HG03139 (cell line): ENCODE data around the gene CYB5RL.
"Not testable (repeated sequence)": the region's sequence is repeated elsewhere in the genome, so short reads cannot be mapped to it uniquely, and the experiment has no call there.

Source experiments
- ATAC-seq: cut with Tn5 transposase; IDR thresholded peaks from one replicate; pipeline ENCODE4 v1.9.1; 2021; ENCODE audit not compliant: unreplicated experiment

CYB5RL gene

DNA sequence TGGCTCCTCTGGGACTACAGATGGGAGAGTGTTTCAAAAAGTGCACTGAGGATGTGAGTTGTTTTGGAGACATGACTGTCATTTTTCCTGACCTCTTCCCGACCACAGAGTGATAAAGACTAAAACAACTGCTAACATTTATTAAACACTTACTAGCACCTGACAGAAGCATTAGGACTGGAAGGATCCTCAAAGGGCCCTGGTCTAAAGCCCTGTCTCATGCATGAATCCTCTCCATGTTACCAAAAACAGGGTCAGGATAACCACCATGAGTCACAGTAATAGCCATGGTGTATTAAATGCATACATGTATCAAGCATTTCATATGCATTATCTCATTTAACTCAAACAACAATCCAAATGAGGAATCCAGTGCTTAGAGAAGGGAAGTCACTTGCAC is 11.5 kb downstream of the CYB5RL start:
- no peak for ATAC-seq

- ATAC-seq: no peak
These were observed 13.8 kb downstream of the CYB5RL start for GRCh38 chr1:54186056-54186455.

- ATAC-seq: no peak
These were observed 19.0 kb downstream of the CYB5RL start for GRCh38 chr1:54180701-54181360.

GRCh38 chr1:54178296-54179070 is 21.3 kb downstream of the CYB5RL start:
- ATAC-seq: no peak

DNA sequence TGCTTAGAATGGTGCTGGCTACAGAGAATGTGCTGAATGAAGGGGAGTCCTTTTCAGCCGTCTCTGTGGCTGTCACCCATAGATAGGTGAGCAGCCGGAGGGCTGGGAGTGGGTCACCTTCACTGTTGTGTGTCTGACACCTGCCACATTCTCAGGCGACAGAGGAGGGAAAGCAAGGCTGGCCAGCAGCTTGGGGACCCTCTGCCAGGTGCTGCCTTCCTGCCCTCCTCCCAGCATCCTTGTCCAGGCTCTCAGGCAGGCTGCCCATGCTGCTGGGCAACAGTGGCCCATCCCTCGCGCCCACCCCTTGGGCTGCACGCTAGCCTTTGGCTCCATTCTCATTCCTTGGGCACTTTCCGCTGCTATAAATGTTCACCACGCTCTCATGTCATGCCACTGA is 22.1 kb downstream of the CYB5RL start:
- no peak for ATAC-seq

DNA sequence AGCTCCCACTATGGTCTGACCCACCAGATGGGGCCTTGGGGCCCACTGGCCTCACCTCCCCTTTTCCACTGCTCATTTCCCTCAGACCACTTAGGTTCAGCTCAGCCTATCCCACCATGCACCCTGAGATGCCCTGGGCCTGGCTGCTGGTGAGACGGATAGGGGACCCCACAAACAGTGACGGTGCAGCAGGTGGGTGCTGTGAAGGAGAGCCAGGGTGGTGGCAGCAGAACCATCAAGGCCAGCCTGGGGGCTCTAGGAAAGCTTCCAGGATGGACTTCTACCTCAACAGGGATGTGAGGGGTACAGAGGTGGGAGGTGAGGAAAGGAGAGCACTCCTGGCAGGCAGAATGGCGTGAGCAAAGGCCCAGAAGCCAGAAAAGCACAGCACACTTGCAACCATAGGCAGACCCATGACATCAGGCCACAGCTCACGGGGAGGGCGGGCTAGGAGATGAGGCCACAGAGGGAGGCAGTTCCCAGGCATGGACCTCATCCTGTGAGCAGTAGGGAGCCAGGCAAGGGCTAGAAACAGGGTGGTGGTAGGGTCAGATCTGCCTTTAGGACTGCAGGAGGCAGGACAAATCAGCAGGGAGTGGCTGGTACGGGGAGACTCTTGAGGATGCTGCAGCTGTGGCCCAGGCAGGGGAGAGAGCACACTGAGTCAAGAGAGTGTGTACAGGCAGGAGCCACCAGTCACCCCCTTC is 23.1 kb downstream of the CYB5RL start:
- no peak for ATAC-seq

DNA sequence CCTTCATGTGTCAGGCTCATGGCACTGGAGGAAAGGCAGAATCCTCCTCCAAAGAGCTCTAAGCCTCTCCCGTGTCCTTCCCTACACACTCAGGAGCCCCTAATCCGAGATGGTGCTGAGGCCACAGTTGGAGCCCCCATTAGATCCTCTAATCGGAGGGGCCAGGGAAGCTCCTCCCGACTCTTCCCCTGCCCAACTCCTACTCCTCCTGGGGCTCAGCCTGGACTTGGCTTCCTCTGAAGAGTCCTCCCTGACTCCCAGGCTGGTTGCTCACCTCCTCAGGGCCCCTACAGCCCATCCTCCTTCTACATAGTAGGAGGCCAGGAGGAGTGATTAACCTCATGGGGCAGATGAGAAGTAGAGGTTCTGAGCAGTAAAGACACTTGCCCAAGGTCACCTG is 25.7 kb downstream of the CYB5RL start:
- ATAC-seq: no peak

DNA sequence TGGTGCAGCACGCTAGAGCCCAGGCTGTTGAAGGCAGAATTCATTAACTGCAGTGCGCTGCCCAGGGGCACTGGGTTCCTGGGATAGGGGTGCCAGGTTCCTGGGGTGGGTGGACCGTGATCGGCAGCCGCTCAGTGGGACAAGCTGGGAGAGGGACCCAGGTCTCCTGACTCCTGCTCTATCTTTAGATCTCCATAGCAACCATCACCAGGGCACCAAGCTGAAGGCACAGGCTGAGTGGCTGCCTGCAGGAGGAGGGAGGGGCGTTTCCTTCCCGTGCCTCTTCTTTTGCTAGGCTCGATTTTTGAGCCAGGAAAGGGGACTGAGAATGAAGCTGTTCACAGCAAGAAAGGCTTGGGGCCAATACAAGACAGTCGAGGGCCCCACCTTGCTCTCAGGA is 26.1 kb downstream of the CYB5RL start:
- no peak for ATAC-seq

DNA sequence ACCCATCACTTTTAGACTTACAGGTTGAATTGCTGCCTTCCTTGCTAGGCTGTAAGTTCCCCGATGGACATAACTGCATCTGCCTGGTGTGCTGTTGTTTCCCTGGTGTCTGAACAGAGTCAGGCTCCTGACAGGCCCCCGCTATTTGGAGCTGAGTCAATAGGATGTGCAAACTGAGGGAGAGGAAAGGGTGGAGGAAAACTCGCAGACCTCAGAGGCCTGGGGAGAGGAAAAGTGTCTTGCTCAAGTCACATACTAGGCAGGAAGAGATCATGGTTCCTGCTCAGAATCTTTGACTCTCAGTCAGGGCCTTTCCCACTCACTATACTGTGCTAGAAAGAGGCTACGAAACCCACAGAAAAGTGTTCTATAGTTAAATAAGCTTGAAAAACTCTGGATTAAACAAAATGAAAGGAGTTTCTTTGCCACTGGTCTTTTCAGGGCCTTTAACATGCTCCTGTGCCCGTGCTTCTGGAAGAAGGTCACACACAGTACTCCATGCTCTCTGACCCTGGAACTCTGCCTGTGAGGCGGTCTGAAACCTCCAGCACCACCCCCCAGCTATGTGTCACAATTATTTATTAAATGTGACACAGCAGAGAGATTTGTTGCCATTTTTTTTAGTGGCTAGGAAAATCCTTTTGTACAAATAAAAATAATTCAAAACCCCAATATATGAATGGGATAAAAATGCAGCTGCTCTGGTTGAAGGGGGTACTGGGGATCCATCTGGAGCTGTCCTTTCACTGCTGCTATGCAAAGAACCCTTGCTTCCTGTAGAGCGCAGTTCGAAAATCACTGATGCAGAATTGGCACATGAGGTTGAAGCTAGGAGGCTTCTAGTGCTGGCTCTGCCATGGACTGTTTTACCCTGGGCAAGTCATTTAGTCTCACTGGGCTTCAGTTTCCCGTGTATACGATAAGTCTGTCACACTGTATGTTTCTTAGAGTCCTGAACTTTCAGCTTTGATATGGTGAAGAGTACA is 26.9 kb downstream of the CYB5RL start:
- ATAC-seq: no peak

GRCh38 chr1:54171606-54172005 is 28.2 kb downstream of the CYB5RL start:
- ATAC-seq: no peak

- no peak for ATAC-seq
These were observed 28.8 kb downstream of the CYB5RL start for GRCh38 chr1:54171016-54171415.

GRCh38 chr1:54169068-54169467 is 30.8 kb downstream of the CYB5RL start:
- no peak for ATAC-seq

DNA sequence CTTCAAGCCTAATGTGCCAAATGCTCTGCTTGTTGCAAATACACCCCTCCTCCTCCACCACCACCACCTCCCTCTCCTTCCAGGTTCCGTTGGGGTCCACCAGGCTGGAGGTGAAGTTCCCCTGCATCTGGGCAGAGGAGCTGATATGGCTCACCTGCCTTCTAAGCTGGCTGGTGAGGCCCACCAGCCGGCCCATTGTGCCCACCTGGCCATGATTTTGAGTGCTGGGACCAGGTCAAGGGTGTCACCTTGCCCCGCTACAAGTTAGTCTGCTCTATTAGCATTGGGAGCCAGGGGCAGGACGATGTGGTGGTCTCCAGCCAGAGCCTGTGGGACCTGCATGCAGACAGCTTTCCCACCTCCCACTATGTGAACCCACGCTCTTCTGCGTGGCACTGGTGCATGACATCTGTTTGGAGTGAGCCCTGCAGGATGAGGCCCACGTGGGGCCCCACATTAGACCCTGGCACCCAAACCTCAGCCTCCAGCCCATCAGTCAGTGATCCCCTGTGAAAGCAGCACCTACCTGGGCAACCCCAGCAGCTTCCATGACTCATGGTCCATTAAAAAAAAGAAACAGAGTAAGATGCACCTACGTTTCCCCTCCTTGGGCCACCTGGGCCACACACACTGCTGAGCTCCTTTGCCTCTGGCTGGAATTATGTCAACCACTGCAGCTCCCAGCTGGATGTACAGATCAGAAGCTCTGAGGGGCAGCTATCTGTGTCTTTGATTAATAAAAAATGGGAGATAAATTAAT is 31.4 kb downstream of the CYB5RL start:
- no peak for ATAC-seq

DNA sequence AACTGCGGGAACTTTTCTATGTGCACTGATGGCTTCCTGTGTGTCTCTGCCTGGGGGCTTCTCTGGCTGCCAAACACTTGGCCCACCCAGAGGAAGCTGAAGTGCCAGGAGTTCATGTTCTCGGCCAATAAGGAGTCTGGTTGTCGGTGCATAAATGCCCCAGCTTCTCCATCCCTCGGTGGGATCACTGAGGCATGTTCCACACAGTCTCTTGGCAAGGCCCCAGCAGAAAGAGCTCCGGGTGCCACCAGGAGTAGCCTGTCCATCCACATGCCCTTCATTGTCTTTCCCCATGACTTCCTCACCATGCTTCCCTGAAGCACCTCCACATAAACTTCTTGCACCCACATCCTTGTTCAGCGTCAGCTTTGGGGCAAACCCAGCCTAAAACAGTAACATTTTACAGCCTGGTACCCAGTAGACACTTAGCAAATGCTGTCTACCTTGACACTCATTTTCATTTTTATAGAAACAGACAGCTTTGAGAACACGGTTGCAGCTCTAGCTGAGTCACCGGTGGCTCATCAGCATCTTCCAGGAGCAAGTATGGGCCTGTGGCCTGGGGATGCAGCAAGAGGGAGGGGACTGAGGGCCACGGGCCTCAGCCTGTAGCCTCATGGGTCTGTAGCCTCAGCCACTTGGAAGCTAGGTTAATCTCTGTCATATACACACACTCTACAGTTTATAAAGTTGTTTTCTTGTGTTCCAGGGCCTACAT is 32.2 kb downstream of the CYB5RL start:
- ATAC-seq: no peak

- not testable (repeated sequence) for ATAC-seq
These were observed 33.5 kb downstream of the CYB5RL start for GRCh38 chr1:54166357-54166756.

DNA sequence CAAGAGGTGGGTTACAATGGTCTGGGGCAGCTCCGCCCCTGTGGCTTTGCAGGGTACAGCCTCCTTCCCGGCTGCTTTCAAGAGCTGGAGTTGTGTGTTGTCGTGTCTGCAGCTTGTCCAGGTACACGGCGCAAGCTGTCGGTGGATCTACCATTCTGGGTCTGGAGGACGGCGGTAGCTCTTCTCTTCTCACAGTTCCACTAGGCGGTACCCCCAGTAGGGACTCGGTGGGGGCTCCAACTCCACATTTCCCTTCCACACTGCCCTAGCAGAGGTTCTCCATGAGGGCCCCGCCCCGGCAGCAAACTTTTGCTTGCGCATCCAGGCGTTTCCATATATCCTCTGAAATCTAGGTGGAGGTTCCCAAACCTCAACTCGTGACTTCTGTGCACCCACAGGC is 34.7 kb downstream of the CYB5RL start:
- ATAC-seq: no peak

DNA sequence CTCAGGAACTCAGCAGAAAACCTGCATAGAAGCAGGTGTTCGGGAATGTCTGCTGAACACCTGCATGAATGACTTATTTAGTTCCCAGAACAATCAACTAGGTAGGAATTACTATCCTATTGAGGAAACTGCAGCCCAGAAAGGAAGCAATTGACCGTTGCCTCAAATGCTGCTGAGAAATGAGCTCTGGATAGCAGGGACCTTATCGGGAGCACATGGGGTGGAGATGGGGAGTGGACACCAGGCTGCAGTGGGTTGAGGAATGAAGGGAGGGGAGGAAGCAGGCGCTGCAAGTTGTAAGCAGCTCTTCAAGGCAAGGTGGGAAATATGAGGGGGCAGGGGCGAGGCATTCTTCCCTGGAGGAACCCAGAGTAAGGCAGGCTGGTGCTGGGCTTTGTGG is 36.3 kb downstream of the CYB5RL start:
- no peak for ATAC-seq

DNA sequence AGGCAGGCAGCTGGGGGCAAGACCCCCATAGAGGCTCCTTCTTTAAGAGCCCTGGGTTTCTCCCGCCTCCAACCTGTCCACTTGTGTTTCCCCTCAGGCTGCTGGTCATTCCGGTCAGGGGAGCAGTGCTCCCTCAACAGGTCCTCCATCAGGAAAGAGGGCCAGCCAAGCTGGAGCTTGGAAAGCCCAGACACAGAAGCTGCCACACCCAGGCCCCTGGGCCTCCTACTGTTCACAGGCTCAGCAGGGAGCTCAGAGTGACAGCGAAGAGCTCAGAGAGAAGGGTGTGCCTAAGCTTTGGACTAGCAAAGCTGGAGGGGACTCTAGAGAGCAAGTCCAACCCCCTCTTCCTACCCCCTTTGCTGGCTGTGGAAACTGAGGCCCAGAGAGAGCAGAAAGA is 36.8 kb downstream of the CYB5RL start:
- no peak for ATAC-seq

DNA sequence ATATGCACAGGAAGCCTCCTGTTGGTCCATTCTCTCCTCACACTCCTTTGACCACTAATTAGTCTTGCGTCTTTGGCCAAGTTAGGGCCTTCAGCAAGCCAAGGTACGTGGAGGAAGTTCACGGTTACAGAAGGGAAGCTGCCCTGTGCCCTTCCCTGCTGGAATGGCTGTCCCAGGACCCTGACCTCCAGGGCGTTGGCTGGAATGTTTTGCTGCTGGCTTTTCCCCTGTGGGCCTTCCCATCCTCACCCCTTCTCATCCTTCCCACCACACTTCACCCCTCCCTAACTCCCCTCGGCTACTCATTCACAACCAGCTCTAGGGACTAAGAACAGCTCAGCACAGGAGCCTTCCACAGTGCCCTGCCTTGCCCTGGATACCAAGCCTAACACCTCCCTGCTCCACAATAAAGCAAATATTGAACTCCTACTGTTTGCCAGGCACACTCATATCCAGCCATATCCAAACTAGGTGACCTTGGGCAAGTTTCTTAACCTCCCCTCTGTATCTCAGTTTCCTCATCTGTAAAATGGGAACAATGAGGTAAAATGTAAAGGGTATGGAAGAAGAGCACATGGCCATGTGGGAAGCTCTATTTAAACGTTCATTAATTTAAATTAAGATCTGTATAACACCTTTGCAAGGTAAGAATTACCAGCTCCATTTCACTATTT is 38.2 kb downstream of the CYB5RL start:
- no peak for ATAC-seq
